Breast epithelium (tissue), 3 donors: ENCODE data around the gene JMY.

Experiments
- POLR2A ChIP-seq: fragments of 450-650 bp; IDR thresholded peaks from one replicate; pipeline ENCODE4 v1.6.1; 2016; ENCODE audit warnings: antibody characterized with exemption, mild to moderate bottlenecking, moderate library complexity
- POLR2AphosphoS5 ChIP-seq, 3 donors: sonication (generic); formaldehyde crosslinking; IDR thresholded peaks; one replicate each; pipeline ENCODE4 v1.6.1; 2017; ENCODE audit warnings: antibody characterized with exemption in 3 of 3
- TF ChIP-seq, protein P1 (sequence below), 3 donors: fragments of 450-650 bp; IDR thresholded peaks; one replicate each; pipeline ENCODE4 v1.5.1; 2016 to 2017; ENCODE audit warnings: antibody characterized with exemption in 3 of 3, mild to moderate bottlenecking in 3 of 3, moderate library complexity in 3 of 3

DNA sequence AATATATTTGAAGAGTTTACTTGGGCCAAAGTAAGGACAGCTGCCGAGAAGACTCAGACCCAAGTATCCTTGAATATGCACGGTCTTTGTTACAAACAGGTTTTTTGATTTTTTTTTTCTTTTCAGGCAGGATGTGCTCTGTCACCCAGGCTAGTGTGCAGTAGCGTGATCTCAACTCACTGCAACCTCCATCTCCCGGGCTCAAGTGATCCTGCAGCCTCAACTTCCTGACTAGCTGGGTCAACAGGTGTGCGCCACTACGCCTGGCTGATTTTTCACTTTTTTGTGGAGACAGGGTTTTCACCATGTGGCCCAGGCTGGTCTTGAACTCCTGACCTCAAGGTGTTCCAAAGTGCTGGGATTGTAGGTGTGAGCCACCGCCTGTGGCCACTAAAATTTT is 27.4 kb downstream of the JMY start:
- TF ChIP-seq POLR2A, result no peak
- TF ChIP-seq, protein P1, sequence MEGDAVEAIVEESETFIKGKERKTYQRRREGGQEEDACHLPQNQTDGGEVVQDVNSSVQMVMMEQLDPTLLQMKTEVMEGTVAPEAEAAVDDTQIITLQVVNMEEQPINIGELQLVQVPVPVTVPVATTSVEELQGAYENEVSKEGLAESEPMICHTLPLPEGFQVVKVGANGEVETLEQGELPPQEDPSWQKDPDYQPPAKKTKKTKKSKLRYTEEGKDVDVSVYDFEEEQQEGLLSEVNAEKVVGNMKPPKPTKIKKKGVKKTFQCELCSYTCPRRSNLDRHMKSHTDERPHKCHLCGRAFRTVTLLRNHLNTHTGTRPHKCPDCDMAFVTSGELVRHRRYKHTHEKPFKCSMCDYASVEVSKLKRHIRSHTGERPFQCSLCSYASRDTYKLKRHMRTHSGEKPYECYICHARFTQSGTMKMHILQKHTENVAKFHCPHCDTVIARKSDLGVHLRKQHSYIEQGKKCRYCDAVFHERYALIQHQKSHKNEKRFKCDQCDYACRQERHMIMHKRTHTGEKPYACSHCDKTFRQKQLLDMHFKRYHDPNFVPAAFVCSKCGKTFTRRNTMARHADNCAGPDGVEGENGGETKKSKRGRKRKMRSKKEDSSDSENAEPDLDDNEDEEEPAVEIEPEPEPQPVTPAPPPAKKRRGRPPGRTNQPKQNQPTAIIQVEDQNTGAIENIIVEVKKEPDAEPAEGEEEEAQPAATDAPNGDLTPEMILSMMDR (IDR thresholded peaks at IDR 0.05), result no peak
- TF ChIP-seq POLR2AphosphoS5 (IDR thresholded peaks at IDR 0.05), result no peak
